HepG2 (cell line): Measurements from ENCODE around the gene CISD3. TPM values are rescaled to one million over a fixed set of nuclear protein-coding genes. Genes with fewer than 3 reads are reported as not detected.

Experiments
- KIAA2018 ChIP-seq: sonication (generic); formaldehyde crosslinking; IDR thresholded peaks from 2 replicates; pipeline ENCODE4 v1.5.0; 2020; ENCODE audit warnings: mild to moderate bottlenecking, missing genetic modification reagents, borderline replicate concordance
- ZNF142 ChIP-seq: sonication (generic); formaldehyde crosslinking; IDR thresholded peaks from 2 replicates; pipeline ENCODE4 v1.4.0; 2020; ENCODE audit warnings: missing genetic modification reagents
- polyA plus RNA-seq, 8 experiments: library from polyadenylated mRNA; depleted of rRNA in 3 of 8; stranded (reverse) in 7 of 8; unstranded in 1 of 8; fragments of >200 nt; fragmentation: Illumina TruSeq in 4 of 8; extraction: Trizol in 4 of 8; gene quantifications; 2 replicates each; pipeline versions ENCODE4 v1.2.1 to v1.2.3, GENCODE V29; 2011 to 2016; ENCODE audit warnings: low read depth in 4 of 8, missing spikeins in 1 of 8, mixed read lengths in 1 of 8; ENCODE audit not compliant: insufficient read depth in 1 of 8
- total RNA-seq, 5 experiments: library from RNA; depleted of rRNA; stranded (reverse); fragments of >200 nt; fragmentation: Illumina TruSeq; extraction: Trizol; gene quantifications; 2 replicates each; pipeline ENCODE4 v1.2.3, GENCODE V29; 2016; ENCODE audit warnings: low read depth in 1 of 5
- TF ChIP-seq, protein P1 (sequence below): sonication (generic); formaldehyde crosslinking; IDR thresholded peaks from 2 replicates; pipeline ENCODE4 v1.4.0; 2020; ENCODE audit warnings: mild to moderate bottlenecking, missing genetic modification reagents

Gene CISD3
- total and polyA plus RNA-seq, 2 of the 13 experiments (the other 11 are each of a cell fraction or from before 2014, with no cell fraction given) = 30.0 to 34.1 TPM

GRCh38 chr17:38752308-38753070 is 22.3 kb downstream of the CISD3 start, which contains the start of gene PSMB3 (continued):
- TF ChIP-seq ZNF142 = peak; percentile 72
- TF ChIP-seq, protein P1, sequence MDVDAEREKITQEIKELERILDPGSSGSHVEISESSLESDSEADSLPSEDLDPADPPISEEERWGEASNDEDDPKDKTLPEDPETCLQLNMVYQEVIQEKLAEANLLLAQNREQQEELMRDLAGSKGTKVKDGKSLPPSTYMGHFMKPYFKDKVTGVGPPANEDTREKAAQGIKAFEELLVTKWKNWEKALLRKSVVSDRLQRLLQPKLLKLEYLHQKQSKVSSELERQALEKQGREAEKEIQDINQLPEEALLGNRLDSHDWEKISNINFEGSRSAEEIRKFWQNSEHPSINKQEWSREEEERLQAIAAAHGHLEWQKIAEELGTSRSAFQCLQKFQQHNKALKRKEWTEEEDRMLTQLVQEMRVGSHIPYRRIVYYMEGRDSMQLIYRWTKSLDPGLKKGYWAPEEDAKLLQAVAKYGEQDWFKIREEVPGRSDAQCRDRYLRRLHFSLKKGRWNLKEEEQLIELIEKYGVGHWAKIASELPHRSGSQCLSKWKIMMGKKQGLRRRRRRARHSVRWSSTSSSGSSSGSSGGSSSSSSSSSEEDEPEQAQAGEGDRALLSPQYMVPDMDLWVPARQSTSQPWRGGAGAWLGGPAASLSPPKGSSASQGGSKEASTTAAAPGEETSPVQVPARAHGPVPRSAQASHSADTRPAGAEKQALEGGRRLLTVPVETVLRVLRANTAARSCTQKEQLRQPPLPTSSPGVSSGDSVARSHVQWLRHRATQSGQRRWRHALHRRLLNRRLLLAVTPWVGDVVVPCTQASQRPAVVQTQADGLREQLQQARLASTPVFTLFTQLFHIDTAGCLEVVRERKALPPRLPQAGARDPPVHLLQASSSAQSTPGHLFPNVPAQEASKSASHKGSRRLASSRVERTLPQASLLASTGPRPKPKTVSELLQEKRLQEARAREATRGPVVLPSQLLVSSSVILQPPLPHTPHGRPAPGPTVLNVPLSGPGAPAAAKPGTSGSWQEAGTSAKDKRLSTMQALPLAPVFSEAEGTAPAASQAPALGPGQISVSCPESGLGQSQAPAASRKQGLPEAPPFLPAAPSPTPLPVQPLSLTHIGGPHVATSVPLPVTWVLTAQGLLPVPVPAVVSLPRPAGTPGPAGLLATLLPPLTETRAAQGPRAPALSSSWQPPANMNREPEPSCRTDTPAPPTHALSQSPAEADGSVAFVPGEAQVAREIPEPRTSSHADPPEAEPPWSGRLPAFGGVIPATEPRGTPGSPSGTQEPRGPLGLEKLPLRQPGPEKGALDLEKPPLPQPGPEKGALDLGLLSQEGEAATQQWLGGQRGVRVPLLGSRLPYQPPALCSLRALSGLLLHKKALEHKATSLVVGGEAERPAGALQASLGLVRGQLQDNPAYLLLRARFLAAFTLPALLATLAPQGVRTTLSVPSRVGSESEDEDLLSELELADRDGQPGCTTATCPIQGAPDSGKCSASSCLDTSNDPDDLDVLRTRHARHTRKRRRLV (CRISPR knock-in tag) = peak; percentile 87; the same call in 1 of the 2 replicates
- no peak; the same call in 1 of the 2 replicates for TF ChIP-seq KIAA2018 (CRISPR knock-in tag)
